BJ (cell line): Measurements from ENCODE around the gene RFX2. TPM values are rescaled to one million over a fixed set of nuclear protein-coding genes. Genes with fewer than 3 reads are reported as not detected.

Experiments
- CTCF ChIA-PET: fragments of 350-600 bp; formaldehyde crosslinking; extraction: SDS; loops from one replicate; lab custom pipeline; 2021; ENCODE audit warnings: antibody characterized with exemption, inconsistent platforms; lab: Yijun Ruan, JAX
- POLR2A ChIA-PET: fragments of 300-600 bp; sonication (Branson Sonifier 250); formaldehyde crosslinking; extraction: SDS; loops from one replicate; lab custom pipeline; 2021; ENCODE audit warnings: antibody characterized with exemption; lab: Charles Lee
- DNase-seq: peaks from one replicate; pipeline ENCODE4 v3.0.0-alpha.2; 2011; ENCODE audit warnings: low read depth
- H3K27me3 ChIP-seq: 2 replicates; pipeline ENCODE4 v1.6.0; 2011; ENCODE audit warnings: low read length; ENCODE audit not compliant: control insufficient read depth, insufficient read depth
- H3K36me3 ChIP-seq: 2 replicates; pipeline ENCODE4 v1.5.1; 2011; ENCODE audit warnings: low read length; ENCODE audit not compliant: control insufficient read depth, insufficient read depth
- H3K4me3 ChIP-seq: 2 replicates; pipeline ENCODE4 v1.5.1; 2011; ENCODE audit warnings: low read depth, mild to moderate bottlenecking, control low read depth, low read length
- CTCF ChIP-seq: IDR thresholded peaks from 2 replicates; pipeline ENCODE4 v1.5.1; 2011; ENCODE audit warnings: low read depth, mild to moderate bottlenecking, control low read depth, inconsistent platforms, low read length, moderate library complexity; ENCODE audit not compliant: insufficient read depth
- polyA plus RNA-seq: library from polyadenylated mRNA; depleted of rRNA; stranded (reverse); fragments of >200 nt; gene quantifications from 2 replicates; pipeline ENCODE4 v1.2.3, GENCODE V29; 2011

Gene RFX2
- polyA plus RNA-seq, 1 experiment, result 5.7 TPM

- POLR2A ChIA-PET, result no interaction called here
- no peak for DNase-seq
- H3K27me3 ChIP-seq, result no peaks in the 10 kb centered on the region
- H3K4me3 ChIP-seq, result no peak overlapping the region
- CTCF ChIA-PET, result interaction anchor here (1.0 to 6.0 kb wide), 3 partner anchors 22 to 50 kb away, joined by 4 to 18 read pairs (median 7); no protein-coding TSS in a partner anchor
- H3K36me3 ChIP-seq, result 0 out of 2 replicates have a peak, but pooled peaks cover 1% of the 10 kb centered on the region
- no peak for TF ChIP-seq CTCF
These were observed 11.7 kb downstream of the RFX2 start for GRCh38 chr19:6098574-6098973.

- CTCF ChIA-PET, result interaction anchor here (2.0 to 6.0 kb wide), 2 partner anchors 27 to 49 kb away, joined by 7 to 18 read pairs; no protein-coding TSS in a partner anchor
- POLR2A ChIA-PET, result no interaction called here
- no peak for TF ChIP-seq CTCF
- no peak overlapping the region for H3K4me3 ChIP-seq
- DNase-seq, result no peak
- H3K27me3 ChIP-seq, result no peaks in the 10 kb centered on the region
- 0 out of 2 replicates have a peak, but pooled peaks cover 1% of the 10 kb centered on the region for H3K36me3 ChIP-seq
These were observed 12.4 kb downstream of the RFX2 start for GRCh38 chr19:6097911-6098310.

- no peak overlapping the region for H3K4me3 ChIP-seq
- CTCF ChIA-PET, result interaction anchor here (0.9 to 1.0 kb wide), 3 partner anchors 9 to 29 kb away, joined by 3 read pairs; no protein-coding TSS in a partner anchor
- H3K27me3 ChIP-seq, result no peaks in the 10 kb centered on the region
- no peak for TF ChIP-seq CTCF
- POLR2A ChIA-PET, result no interaction called here
- no peak for DNase-seq
- H3K36me3 ChIP-seq, result no peaks in the 10 kb centered on the region
These were observed 14.5 kb downstream of the RFX2 start for GRCh38 chr19:6095760-6096159.

GRCh38 chr19:6092329-6093286 lies 17.7 kb downstream of the RFX2 start:
- ChIA-PET POLR2A (interaction anchor here (0.6 to 0.9 kb wide), 2 partner anchors 11 to 319 kb away, joined by 4 to 5 read pairs; no protein-coding TSS in a partner anchor), CTCF (interaction anchor here (0.7 to 2.1 kb wide), 8 partner anchors 9 to 44 kb away, joined by 3 to 12 read pairs (median 4); no protein-coding TSS in a partner anchor)
- TF ChIP-seq CTCF, result peak; percentile 22; the same call in 1 of the 2 replicates
- Histone ChIP-seq H3K36me3 (no peaks in the 10 kb centered on the region), H3K4me3 (peak overlapping the region; percentile 21), H3K27me3 (no peaks in the 10 kb centered on the region)
- DNase-seq, result peak; percentile 82
